Uterus (tissue), 4 donors: ENCODE results near the gene SDK2. TPM values are rescaled to one million over a fixed set of nuclear protein-coding genes. Genes with fewer than 3 reads are reported as not detected.
"Not testable (repeated sequence)": the region's sequence is repeated elsewhere in the genome, so short reads cannot be mapped to it uniquely, and the experiment has no call there.

Experiments used
- DNase-seq, 2 donors: peaks; one replicate each; pipeline ENCODE4 v3.0.0-alpha.2; 2019 to 2020
- H3K27ac ChIP-seq, 2 donors: fragments of 200-600 bp; sonication (generic); 1 replicate in 1 of 2; 2 replicates in 1 of 2; pipeline ENCODE4 v1.5.1; 2016 to 2018
- H3K27me3 ChIP-seq, 2 donors: fragments of 200-600 bp; sonication (generic); one replicate each; pipeline ENCODE4 v1.5.1; 2018 to 2019; ENCODE audit warnings: control low read depth in 1 of 2
- H3K36me3 ChIP-seq, 2 donors: fragments of 200-600 bp; sonication (generic); one replicate each; pipeline ENCODE4 v1.5.1; 2019; ENCODE audit warnings: control low read depth in 1 of 2
- H3K4me1 ChIP-seq, 2 donors: fragments of 200-600 bp; sonication (generic); one replicate each; pipeline ENCODE4 v1.5.1; 2018 to 2019; ENCODE audit warnings: control low read depth in 1 of 2
- H3K4me3 ChIP-seq, 2 donors: fragments of 200-600 bp; sonication (generic); 1 replicate in 1 of 2; 2 replicates in 1 of 2; pipeline ENCODE4 v1.5.1; 2018 to 2019; ENCODE audit warnings: mild to moderate bottlenecking in 1 of 2
- H3K9me3 ChIP-seq, 2 donors: fragments of 200-600 bp; sonication (generic); one replicate each; pipeline ENCODE4 v1.5.1; 2019; ENCODE audit warnings: control low read depth in 1 of 2
- CTCF ChIP-seq, 4 experiments: fragments of 200-600 bp in 2 of 4; fragments of 450-650 bp in 2 of 4; sonication (generic) in 2 of 4; IDR thresholded peaks; one replicate each; pipeline ENCODE4 v1.5.1; 2016 to 2019; ENCODE audit warnings: antibody characterized with exemption in 4 of 4, mild to moderate bottlenecking in 2 of 4, moderate library complexity in 1 of 4
- POLR2A ChIP-seq, 2 donors: fragments of 450-650 bp; IDR thresholded peaks; one replicate each; pipeline ENCODE4 v1.6.1; 2016; ENCODE audit warnings: antibody characterized with exemption in 2 of 2, mild to moderate bottlenecking in 1 of 2, moderate library complexity in 1 of 2
- intact Hi-C: fragments of 100-400 bp; cut with DNase I; formaldehyde crosslinking; loops from one replicate; pipeline ENCODE4 v1.15.1; 2023; ENCODE audit warnings: low total_unique reads
- total RNA-seq, 4 donors: library from RNA; depleted of rRNA in 3 of 4; stranded (reverse); fragments of >200 nt in 3 of 4; gene quantifications; one replicate each; pipeline versions ENCODE4 v1.1.0 to v1.2.4, GENCODE V29; 2014 to 2023
- donor health status: DM: yes; HTN: yes; CAD: no.

The SDK2 gene
- total RNA-seq, 4 donors from 2014 or later: 1.1 to 5.0 TPM; not detected in 2

- Histone ChIP-seq H3K27me3 (no peaks in the 10 kb centered on the region), H3K9me3 (no peaks in the 10 kb centered on the region), H3K4me3 (peak within 1 kb of the TSS; percentile 68 to 98), H3K36me3 (no peaks in the 10 kb centered on the region), H3K27ac (peak within 1 kb of the TSS; percentile 97 to 99), H3K4me1 (no peaks in the 10 kb centered on the region)
- intact Hi-C loops: loop anchor here (10.0 kb wide), 1 partner anchor 57 kb away; no protein-coding TSS in a partner anchor
- peak in 1 of 4 experiments; percentile 8 for TF ChIP-seq CTCF (IDR thresholded peaks at IDR 0.05)
- TF ChIP-seq POLR2A (IDR thresholded peaks at IDR 0.05): peak; percentile 98 to 100
- DNase-seq: peak; percentile 96 to 98
Measured at GRCh38 chr17:73311781-73312641, 332.2 kb downstream of the SDK2 start, which contains the start of gene CDC42EP4. CDC42EP4 (minus strand) TSS chr17:73312001; CDS start chr17:73286500, 25,501 bp downstream.

- H3K4me1 ChIP-seq: no peaks in the 10 kb centered on the region
- H3K27me3 ChIP-seq: no peaks in the 10 kb centered on the region
- H3K4me3 ChIP-seq: peak overlapping the region; percentile 68 to 98
- H3K36me3 ChIP-seq: no peaks in the 10 kb centered on the region
- no peaks in the 10 kb centered on the region for H3K9me3 ChIP-seq
- intact Hi-C loops: loop anchor here (10.0 kb wide), 1 partner anchor 57 kb away; no protein-coding TSS in a partner anchor
- no peak for DNase-seq
- peak overlapping the region; percentile 97 to 99 for H3K27ac ChIP-seq
- no peak for TF ChIP-seq CTCF (IDR thresholded peaks at IDR 0.05)
- no peak for TF ChIP-seq POLR2A (IDR thresholded peaks at IDR 0.05)
Measured at GRCh38 chr17:73311428-73311780, 332.8 kb downstream of the SDK2 start.

- Histone ChIP-seq H3K4me1 (no peaks in the 10 kb centered on the region), H3K27me3 (no peaks in the 10 kb centered on the region), H3K9me3 (no peaks in the 10 kb centered on the region), H3K36me3 (no peaks in the 10 kb centered on the region), H3K4me3 (peak overlapping the region; percentile 68 to 98), H3K27ac (peak overlapping the region; percentile 97 to 99)
- intact Hi-C loops: loop anchor here (10.0 kb wide), 1 partner anchor 55 kb away; no protein-coding TSS in a partner anchor
- TF ChIP-seq POLR2A (IDR thresholded peaks at IDR 0.05) (no peak), CTCF (IDR thresholded peaks at IDR 0.05) (no peak)
- DNase-seq: no peak
Measured at GRCh38 chr17:73309727-73310596, 334.3 kb downstream of the SDK2 start.

- H3K4me1 ChIP-seq, H3K27me3 ChIP-seq, intact Hi-C loops, H3K36me3 ChIP-seq, H3K9me3 ChIP-seq, DNase-seq: not testable (repeated sequence)
- H3K4me3 ChIP-seq: peak overlapping the region; percentile 68 to 98
- peak overlapping the region; percentile 97 to 99 for H3K27ac ChIP-seq
Measured at GRCh38 chr17:73308959-73309358, 335.3 kb downstream of the SDK2 start.

- Histone ChIP-seq H3K27ac (peak overlapping the region; percentile 97 to 99), H3K4me3 (peak overlapping the region; percentile 27 to 68), H3K27me3 (no peaks in the 10 kb centered on the region), H3K4me1 (no peaks in the 10 kb centered on the region), H3K9me3 (no peaks in the 10 kb centered on the region), H3K36me3 (no peaks in the 10 kb centered on the region)
- peak in 1 of 2 donors; percentile 49 for TF ChIP-seq POLR2A (IDR thresholded peaks at IDR 0.05)
- no peak for TF ChIP-seq CTCF (IDR thresholded peaks at IDR 0.05)
- peak; percentile 92 to 96 for DNase-seq
- intact Hi-C loops: no loop called here
Measured at GRCh38 chr17:73308017-73308823, 336.0 kb downstream of the SDK2 start.
